HG03575 (cell line): ENCODE results near the gene KNDC1.

Source experiments
- ATAC-seq: cut with Tn5 transposase; IDR thresholded peaks from one replicate; pipeline ENCODE4 v1.9.1; 2021; ENCODE audit not compliant: unreplicated experiment, insufficient number of reproducible peaks, low FRiP score; ENCODE audit errors: extremely low read depth

Gene KNDC1

DNA sequence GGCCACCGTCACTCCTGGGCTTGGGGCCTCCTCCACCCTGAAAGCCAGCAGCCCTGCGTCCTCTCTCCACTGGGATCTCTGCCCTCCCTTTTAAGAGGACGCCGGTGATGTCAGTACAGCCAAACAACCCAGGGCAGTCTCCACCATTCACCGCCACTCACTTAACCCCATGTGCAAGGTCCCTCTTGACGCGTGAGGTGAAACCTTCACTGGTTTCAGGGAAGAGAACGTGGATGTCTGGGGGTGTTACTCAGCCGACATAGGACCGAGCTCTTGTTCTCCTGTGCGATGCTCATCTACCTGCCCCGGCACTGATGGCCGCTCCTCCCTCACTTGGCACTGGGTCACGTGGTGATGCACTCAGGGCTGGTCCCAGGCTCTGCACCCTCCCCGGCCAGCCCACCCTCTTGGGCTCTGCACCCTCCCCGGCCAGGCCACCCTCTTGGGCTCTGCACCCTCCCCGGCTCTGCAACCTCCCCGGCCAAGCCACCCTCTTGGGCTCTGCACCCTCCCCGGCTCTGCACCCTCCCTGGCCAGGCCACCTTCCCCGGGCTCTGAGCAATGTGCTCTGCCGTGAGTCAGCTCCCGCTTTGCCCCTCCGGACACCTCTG is 36.2 kb upstream of the KNDC1 start:
- no peak for ATAC-seq

GRCh38 chr10:133124357-133125211 is 35.4 kb upstream of the KNDC1 start:
- ATAC-seq, result no peak

DNA sequence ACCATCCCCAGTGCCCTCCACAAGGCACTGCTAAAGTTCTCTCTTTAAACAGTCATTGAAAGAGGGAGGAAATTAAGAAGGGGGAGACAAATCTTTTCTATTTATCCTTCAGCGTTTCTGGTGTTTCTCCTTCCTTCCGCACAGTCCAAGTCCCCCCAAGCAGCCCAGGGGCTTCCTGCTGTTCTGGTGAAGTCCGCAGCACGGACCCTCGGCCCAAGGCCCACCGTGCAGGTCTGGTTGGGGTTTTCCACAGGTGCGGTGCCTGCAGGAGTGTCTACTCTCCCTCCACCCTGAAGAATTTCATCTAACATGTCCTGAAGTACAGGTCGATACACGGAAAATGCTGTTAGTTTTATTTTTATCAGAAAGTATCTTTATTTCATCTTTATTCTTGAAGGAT is 34.1 kb upstream of the KNDC1 start:
- ATAC-seq, result no peak

DNA sequence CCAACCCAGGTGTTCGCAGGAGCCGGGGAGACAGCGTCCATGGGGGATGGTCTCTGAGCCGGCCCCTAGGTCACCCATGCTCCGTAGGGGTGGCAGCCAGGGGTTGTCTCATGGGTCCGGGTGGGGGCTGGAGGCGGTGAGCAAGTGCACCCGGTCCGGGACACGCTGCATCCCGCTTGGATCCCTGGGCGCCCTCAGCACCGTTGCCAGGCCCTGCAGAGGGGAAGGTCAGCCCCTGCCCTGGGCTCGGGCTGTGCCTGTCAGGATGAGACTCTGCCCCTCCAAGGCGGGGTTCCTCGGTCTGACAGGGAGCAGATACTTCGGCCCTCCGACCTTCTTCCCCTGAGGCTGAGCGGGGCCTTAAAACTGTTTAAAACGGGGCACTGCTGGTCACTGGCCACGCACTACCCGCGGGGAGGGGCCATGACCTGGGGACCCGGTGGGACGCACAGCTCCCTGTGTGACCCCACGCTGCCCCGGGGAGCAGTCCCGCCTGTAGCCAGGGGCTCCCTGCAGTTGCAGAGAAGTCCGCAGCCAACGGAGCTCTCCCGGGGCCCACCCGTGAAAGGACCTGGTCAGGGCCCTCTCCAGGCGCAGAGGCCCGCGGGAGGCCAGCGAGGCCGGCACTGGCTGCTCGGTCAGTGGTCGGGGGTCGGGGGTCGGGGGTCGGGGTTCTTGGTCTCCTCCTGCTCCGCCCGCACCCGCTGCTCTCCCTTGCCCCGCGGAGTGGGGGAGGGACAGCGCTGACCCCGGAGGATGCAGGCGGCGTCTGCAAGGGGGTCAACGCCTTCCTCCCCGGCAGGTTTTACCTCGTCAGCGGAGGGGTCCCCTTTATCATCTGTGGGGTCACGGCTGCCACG is 33.4 kb upstream of the KNDC1 start:
- ATAC-seq, result no peak

DNA sequence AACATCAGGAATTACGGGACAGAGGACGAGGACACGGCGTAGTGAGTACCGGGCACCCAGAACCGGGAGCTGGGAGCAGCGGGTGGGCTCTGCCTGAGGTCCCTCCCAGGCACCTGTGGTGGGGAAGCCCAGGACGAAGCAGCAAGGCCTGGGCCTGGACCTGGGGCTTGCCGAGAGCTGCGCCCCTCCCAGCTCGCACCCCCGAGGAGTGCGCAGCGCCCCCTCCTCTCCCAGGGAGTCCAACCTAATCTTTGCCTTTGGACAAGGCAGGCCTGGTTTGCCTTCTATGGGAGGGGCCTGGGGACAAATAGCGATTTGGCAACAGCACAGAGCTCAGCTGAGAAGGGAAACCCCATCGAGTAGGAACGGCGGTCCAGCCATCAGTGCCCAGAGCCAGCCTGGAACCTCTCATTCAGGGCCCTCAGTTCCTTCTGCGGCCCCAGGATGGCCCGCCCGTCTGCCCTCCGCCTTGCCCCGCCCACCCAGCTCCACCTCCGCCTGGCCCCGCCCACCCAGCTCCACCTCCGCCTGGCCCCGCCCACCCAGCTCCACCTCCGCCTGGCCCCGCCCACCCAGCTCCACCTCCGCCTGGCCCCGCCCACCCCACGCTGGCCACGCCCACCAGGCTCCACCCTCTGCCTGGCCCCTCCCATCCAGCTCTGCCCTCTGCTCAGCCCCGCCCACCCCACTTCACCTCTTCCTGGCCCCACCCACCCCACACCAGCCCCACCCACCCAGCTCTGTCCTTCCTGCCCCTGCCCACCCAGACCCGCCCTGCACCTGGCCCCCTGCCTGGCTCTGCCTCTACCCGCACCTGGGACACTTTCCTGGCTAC is 32.5 kb upstream of the KNDC1 start:
- no peak for ATAC-seq

DNA sequence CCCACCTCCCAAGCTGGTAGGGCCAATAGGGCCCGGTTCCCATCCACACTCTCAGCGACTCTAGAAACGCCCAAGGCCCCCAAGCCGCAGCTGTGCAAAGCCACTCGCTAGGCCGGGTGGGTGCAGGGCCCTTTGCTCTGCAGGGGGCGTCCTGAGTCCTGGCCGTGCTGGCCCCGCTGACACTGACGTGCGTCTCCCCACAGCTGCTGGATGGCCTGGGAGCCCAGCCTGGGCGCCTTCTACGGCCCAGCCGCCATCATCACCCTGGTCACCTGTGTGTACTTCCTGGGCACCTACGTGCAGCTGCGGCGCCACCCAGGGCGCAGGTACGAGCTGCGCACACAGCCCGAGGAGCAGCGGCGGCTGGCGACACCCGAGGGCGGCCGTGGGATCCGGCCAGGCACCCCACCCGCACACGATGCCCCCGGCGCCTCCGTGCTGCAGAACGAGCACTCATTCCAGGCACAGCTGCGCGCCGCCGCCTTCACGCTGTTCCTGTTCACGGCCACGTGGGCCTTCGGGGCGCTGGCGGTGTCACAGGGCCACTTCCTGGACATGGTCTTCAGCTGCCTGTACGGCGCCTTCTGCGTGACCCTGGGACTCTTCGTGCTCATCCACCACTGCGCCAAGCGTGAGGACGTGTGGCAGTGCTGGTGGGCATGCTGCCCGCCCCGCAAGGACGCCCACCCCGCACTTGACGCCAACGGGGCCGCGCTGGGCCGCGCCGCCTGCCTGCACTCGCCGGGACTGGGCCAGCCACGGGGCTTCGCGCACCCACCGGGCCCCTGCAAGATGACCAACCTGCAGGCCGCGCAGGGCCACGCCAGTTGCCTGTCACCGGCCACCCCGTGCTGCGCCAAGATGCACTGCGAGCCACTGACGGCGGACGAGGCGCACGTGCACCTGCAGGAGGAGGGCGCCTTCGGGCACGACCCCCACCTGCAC is 31.6 kb upstream of the KNDC1 start:
- no peak for ATAC-seq

DNA sequence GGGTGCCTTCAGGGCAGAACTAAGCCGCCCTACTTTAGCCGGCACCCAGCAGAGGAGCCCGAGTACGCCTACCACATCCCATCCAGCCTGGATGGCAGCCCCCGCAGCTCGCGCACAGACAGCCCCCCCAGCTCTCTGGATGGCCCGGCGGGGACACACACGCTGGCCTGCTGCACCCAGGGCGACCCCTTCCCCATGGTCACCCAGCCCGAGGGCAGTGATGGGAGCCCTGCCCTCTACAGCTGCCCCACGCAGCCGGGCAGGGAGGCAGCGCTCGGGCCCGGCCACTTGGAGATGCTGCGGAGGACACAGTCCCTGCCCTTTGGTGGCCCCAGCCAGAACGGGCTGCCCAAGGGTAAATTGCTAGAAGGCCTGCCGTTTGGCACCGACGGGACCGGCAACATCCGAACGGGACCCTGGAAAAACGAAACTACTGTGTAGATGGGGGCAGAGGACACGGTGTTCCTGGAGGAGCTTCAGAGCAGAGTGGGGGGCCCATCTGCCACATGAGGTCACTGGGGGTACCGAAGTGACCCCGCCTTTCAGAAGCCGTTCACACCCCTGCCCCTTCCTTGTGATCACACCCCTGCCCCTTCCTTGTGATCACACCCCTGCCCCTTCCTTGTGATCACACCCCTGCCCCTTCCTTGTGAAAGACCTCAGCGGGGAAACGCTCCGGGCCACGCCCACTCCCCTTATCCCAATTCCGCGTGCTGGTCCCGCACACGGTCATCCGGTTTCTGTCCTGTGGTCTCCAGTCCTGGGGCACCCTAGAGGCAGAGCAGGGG is 30.8 kb upstream of the KNDC1 start:
- no peak for ATAC-seq

DNA sequence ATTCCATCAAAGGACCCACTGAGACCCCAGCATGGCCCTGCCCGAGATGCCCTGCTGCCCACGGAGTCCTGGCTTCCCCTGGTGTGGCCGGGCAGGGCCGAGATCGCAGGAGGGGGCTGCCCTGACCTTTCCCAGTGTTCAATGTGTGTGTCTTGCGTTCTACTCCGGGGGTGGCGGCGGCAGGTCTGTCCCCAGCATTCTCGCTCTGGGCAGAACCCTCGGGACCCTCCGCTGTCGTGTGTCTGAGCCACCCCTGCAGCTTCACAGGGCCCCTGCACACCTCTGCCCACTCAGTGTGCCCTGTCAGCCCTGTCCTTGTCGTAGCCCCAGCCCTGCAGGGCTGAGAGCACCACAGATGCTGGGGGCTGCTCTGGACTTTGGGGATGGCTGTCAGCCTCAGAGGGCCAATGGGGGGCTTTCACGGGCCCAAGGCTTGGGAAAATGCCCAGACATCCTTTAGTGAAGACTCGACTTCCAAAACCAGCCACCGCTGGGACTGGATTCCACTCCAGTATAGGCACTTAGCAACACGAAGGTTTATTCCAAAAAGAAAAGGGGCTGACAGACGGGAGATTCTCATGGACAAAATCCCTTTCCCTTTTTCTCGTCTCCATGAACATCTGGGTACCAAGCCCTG is 30.0 kb upstream of the KNDC1 start:
- no peak for ATAC-seq

GRCh38 chr10:133130602-133131001 is 29.4 kb upstream of the KNDC1 start:
- ATAC-seq, result no peak

GRCh38 chr10:133131053-133131452 is 29.0 kb upstream of the KNDC1 start:
- no peak for ATAC-seq

- no peak for ATAC-seq
These were observed 28.1 kb upstream of the KNDC1 start for GRCh38 chr10:133131734-133132472.

DNA sequence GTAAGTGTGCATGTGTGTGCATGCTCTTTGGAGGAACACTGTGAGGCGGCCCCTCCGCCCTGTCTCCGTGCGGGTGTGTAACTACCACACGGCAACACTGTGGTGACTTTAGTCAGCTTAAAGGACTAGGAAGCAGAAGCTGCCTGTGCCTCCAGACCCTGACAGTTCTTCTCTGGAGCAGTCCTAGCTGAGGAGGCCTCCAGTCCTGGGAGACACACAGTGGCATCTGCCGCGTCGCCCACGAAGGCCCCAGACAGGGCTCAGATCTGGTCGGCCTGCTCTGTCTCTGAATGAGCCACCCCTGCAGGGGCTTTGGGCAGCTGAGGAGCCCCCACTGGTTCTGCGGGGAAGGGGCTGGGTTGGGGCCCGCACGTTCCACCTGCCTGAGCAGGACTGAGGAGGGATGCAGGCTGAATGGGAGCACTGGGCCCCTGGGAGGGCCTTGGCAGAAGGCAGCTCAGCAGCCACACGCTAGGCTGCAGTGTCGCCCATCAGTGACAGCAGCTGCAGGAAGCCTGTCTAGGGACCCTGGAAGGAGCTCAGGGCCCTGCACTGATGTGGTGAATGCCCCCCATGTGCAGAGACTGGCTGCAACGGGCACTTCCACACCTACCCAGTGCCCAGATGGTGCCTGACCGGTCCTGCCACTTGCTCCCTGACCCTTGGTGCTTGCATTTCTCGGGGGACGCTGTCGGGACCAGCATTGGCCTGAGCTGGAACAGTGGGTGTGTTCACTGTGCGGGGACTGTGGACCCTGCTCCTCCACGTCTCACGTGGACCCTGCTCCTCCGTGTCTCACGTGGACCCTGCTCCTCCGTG is 27.3 kb upstream of the KNDC1 start:
- no peak for ATAC-seq

GRCh38 chr10:133133471-133134231 is 26.4 kb upstream of the KNDC1 start:
- no peak for ATAC-seq

GRCh38 chr10:133134411-133135115 is 25.5 kb upstream of the KNDC1 start:
- ATAC-seq, result no peak
